ENCODE measurements around the gene PVALEF.

Gene PVALEF

GRCh38 chr17:81163703-81164370 is 1.5 kb upstream of the PVALEF start:
- DNase-seq = no peak

GRCh38 chr17:81164371-81165245 is 699 bp upstream of the PVALEF start:
- no peak for DNase-seq

GRCh38 chr17:81166033-81166492 is 756 bp downstream of the PVALEF start, which contains the start of gene AATK:
TSS of gene AATK (minus strand) at chr17:81166221. CDS start at chr17:81165992, 229 bp downstream.
- no peak for DNase-seq

GRCh38 chr17:81167194-81167524 is 1.9 kb downstream of the PVALEF start:
- DNase-seq = no peak

GRCh38 chr17:81167638-81168037 is 2.3 kb downstream of the PVALEF start:
- DNase-seq = no peak

GRCh38 chr17:81169870-81170309 is 4.6 kb downstream of the PVALEF start:
- DNase-seq = no peak

- DNase-seq = no peak
These were observed 5.6 kb downstream of the PVALEF start for GRCh38 chr17:81170727-81171494.

GRCh38 chr17:81171941-81172340 is 6.6 kb downstream of the PVALEF start:
- DNase-seq = no peak

- DNase-seq = no peak
These were observed 7.9 kb downstream of the PVALEF start for GRCh38 chr17:81173052-81173761.

GRCh38 chr17:81173762-81174155 is 8.5 kb downstream of the PVALEF start:
- DNase-seq = no peak

GRCh38 chr17:81176666-81177065 is 11.4 kb downstream of the PVALEF start:
- DNase-seq = no peak

GRCh38 chr17:81178136-81179091 is 13.1 kb downstream of the PVALEF start:
- no peak for DNase-seq

GRCh38 chr17:81179220-81179619 is 13.9 kb downstream of the PVALEF start:
- DNase-seq = no peak

- DNase-seq = no peak
These were observed 14.6 kb downstream of the PVALEF start for GRCh38 chr17:81179861-81180260.

- no peak for DNase-seq
These were observed 15.8 kb downstream of the PVALEF start for GRCh38 chr17:81180836-81181810.

- DNase-seq = no peak
These were observed 16.5 kb downstream of the PVALEF start for GRCh38 chr17:81181811-81182185.

GRCh38 chr17:81182596-81182995 is 17.3 kb downstream of the PVALEF start:
- no peak for DNase-seq

GRCh38 chr17:81183316-81183715 is 18.0 kb downstream of the PVALEF start:
- no peak for DNase-seq

- no peak for DNase-seq
These were observed 18.5 kb downstream of the PVALEF start for GRCh38 chr17:81183807-81184206.

GRCh38 chr17:81184555-81184954 is 19.2 kb downstream of the PVALEF start:
- no peak for DNase-seq
